Epithelial cell of proximal tubule (primary cell): ENCODE data around the gene FOXP2. TPM values are rescaled to one million over a fixed set of nuclear protein-coding genes. Genes with fewer than 3 reads are reported as not detected.

ENCODE experiments used
- DNase-seq: peaks from one replicate; pipeline ENCODE4 v3.0.0-alpha.2; 2011; ENCODE audit warnings: low read depth
- H3K4me3 ChIP-seq: 2 replicates; pipeline ENCODE4 v1.5.1; 2011; ENCODE audit warnings: low read depth, mild to moderate bottlenecking, low read length
- total RNA-seq: library from RNA; depleted of rRNA; stranded (reverse); fragments of >200 nt; gene quantifications from 2 replicates; pipeline ENCODE4 v1.2.3, GENCODE V29; 2015
- TF ChIP-seq, protein P1 (sequence below): conservative IDR thresholded peaks from 2 replicates; pipeline ENCODE4 v1.5.1; 2012; ENCODE audit warnings: low read depth, mild to moderate bottlenecking, low read length

FOXP2 gene
- total RNA-seq, 1 donor from 2014 or later: 0.06 TPM

DNA sequence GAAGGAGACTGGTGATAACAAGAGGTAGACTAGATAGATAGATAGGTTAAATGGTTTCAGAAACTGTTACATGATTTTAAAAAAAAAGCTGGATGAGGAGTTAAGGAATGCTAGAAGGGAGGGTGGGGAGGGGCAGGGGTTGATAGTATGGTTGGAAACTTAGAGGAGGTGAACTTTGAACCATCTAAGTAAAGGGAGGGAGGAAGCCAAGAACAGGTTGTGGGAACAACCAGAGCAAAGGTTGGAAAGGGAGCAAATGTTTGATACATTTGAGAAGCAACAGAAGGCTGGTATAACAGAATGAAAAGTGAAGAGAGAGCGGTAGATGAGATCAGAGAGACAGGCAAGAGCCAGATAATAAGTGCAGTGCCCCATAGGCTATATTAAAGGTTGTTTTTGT is 224.8 kb downstream of the FOXP2 start:
- H3K4me3 ChIP-seq: no peak overlapping the region
- DNase-seq: no peak
- TF ChIP-seq, protein P1, sequence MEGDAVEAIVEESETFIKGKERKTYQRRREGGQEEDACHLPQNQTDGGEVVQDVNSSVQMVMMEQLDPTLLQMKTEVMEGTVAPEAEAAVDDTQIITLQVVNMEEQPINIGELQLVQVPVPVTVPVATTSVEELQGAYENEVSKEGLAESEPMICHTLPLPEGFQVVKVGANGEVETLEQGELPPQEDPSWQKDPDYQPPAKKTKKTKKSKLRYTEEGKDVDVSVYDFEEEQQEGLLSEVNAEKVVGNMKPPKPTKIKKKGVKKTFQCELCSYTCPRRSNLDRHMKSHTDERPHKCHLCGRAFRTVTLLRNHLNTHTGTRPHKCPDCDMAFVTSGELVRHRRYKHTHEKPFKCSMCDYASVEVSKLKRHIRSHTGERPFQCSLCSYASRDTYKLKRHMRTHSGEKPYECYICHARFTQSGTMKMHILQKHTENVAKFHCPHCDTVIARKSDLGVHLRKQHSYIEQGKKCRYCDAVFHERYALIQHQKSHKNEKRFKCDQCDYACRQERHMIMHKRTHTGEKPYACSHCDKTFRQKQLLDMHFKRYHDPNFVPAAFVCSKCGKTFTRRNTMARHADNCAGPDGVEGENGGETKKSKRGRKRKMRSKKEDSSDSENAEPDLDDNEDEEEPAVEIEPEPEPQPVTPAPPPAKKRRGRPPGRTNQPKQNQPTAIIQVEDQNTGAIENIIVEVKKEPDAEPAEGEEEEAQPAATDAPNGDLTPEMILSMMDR: no peak

DNA sequence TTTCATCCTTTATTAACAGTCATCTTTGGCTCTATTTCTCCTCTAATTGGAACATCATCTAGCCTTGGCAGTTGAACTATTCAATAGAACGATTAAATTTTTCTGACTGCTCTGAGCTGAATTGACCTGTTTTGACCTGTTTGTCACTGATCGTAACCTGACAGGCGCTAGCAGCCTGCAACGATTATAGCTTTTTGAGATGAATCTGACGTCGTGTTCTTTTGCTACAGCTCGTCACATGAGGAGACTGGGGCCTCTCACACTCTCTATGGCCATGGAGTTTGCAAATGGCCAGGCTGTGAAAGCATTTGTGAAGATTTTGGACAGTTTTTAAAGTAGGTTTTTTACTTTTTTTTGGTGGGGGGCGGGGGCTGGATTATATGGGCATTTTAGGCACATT is 229.8 kb downstream of the FOXP2 start:
- TF ChIP-seq, protein P1: no peak
- H3K4me3 ChIP-seq: no peak overlapping the region
- no peak for DNase-seq

DNA sequence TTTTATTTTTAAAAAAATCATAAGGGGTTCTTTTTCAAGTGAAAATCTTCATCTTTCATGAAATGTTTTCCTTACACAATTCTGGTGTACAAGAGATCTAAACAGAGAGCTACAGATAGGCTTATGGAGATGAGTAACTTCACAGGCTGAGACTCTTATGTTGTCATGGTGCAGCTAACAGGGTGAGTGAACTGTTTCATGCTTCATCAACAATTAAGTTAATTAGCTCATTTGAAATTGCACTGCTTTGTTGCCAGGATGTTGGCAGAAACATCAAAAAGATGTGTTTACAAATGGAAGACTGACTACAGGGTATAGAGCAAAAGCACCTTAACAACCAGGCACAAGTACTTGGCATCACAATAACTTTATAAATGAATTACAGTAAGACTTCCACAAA is 230.8 kb downstream of the FOXP2 start:
- H3K4me3 ChIP-seq: no peak overlapping the region
- peak; percentile 13 for DNase-seq
- TF ChIP-seq, protein P1: no peak

DNA sequence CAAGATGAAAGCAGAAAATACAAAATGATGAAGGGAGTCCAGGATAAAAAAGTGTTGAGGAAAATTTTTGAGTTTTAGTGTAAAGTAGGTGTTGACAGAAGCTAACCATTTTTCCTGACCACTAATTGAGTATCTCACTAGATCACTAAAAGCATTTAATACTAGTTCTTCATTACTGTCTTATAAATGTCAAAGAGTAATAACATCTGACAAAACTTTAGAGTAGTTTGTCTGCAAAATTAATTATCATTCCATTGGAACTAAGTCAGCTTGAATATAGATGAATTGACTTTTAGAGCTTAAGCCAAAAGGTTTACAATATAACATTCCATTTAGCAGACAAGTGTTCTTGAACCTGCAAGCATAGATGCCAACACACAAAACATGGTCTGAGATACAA is 232.9 kb downstream of the FOXP2 start:
- TF ChIP-seq, protein P1: no peak
- DNase-seq: no peak
- H3K4me3 ChIP-seq: no peak overlapping the region

DNA sequence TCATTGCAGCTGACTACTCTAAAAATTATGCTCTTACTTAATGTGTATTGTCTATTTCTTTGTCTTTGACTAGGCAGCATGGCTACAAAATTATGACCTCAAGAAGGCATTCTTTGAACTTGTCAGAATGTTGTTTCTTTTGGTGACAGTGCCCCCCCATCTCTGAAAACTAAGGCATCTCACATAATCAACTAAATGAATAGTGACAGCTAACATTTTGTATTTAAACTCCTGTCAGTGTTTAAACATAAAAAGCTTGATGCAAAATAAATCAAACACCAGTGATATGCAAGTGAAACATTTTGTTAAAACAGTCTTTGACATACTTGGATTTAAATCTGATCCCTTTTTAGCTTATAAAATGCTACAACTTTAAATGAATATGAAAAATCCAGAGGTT is 233.5 kb downstream of the FOXP2 start:
- DNase-seq: no peak

DNA sequence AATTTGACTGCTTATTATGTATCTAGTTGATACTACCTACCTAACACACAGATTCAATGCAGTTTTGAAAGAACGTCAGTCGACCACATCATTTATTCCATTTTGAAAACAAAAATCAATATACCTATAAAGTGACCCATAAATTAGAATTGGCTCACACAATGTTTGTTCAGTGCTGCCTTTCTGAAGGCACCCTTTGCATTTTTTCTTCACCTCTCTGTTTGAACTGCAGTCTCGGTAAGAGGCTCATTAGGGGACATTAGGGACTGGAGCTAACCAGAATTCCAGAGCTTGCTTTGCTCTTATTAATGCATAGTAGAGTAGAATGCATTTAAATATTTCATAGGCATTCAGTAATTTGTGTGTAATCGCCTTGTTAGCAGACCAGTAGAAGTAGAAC is 234.1 kb downstream of the FOXP2 start:
- no peak for DNase-seq
- no peak overlapping the region for H3K4me3 ChIP-seq
- TF ChIP-seq, protein P1: no peak

More for the DNA sequence above, 233.5 kb downstream of the FOXP2 start:
- no peak overlapping the region for H3K4me3 ChIP-seq
- TF ChIP-seq, protein P1: no peak

DNA sequence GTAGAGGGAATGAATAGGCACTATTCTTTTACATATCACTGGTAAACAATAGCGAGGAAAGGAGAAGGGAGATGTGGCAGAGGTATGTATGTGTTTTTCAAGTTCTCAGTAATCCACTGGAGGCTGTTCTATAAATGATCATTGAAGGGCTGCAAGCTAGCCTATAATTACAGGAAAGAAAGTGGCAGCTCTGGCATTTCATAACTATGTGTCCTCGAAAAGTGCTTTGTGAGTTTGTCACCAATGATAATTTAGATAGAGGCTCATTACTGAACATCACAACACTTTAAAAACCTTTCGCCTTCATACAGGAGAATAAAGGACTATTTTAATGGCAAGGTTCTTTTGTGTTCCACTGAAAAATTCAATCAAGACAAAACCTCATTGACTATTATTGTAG is 235.1 kb downstream of the FOXP2 start:
- no peak for DNase-seq
- H3K4me3 ChIP-seq: no peak overlapping the region
- TF ChIP-seq, protein P1: no peak
